ENCODE data around the gene SPAAR.

SPAAR gene

GRCh38 chr9:35923598-35923926, 14.3 kb downstream of the SPAAR start:
- Histone ChIP-seq H3K27me3 (ENCODE audit: insufficient read depth, low read length, poor library complexity) (no peaks in the 10 kb centered on the region), H3K9ac (ENCODE audit: low read depth, low read length) (no peak overlapping the region), H3K4me1 (ENCODE audit: insufficient read depth, low read length) (no peaks in the 10 kb centered on the region), H3K79me2 (ENCODE audit: insufficient read depth, low read length) (no peaks in the 10 kb centered on the region), H4K20me1 (ENCODE audit: insufficient read depth, low read length) (no peaks in the 10 kb centered on the region), H3K4me3 (ENCODE audit: low read depth in 1 of 2, low read length in 2 of 2) (no peak overlapping the region), H2AFZ (ENCODE audit: low read depth, low read length) (no peak overlapping the region), H3K36me3 (ENCODE audit: insufficient read depth, low read length) (no peaks in the 10 kb centered on the region), H3K4me2 (ENCODE audit: insufficient read depth, low read length) (no peak overlapping the region), H3K9me3 (ENCODE audit: insufficient read depth, low read length, severe bottlenecking) (no peaks in the 10 kb centered on the region), H3K27ac (ENCODE audit: low read length) (no peak overlapping the region)
- ATAC-seq (ENCODE audit: insufficient read depth, low read depth) (no peak), DNase-seq (no peak)
- TF ChIP-seq, protein P1, sequence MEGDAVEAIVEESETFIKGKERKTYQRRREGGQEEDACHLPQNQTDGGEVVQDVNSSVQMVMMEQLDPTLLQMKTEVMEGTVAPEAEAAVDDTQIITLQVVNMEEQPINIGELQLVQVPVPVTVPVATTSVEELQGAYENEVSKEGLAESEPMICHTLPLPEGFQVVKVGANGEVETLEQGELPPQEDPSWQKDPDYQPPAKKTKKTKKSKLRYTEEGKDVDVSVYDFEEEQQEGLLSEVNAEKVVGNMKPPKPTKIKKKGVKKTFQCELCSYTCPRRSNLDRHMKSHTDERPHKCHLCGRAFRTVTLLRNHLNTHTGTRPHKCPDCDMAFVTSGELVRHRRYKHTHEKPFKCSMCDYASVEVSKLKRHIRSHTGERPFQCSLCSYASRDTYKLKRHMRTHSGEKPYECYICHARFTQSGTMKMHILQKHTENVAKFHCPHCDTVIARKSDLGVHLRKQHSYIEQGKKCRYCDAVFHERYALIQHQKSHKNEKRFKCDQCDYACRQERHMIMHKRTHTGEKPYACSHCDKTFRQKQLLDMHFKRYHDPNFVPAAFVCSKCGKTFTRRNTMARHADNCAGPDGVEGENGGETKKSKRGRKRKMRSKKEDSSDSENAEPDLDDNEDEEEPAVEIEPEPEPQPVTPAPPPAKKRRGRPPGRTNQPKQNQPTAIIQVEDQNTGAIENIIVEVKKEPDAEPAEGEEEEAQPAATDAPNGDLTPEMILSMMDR (IDR thresholded peaks at IDR 0.05; ENCODE audit: borderline replicate concordance, extremely low read depth, low read length, poor library complexity, severe bottlenecking): no peak
- TF ChIP-seq EZH2 (IDR thresholded peaks at IDR 0.05; ENCODE audit: borderline replicate concordance, low read depth, low read length, severe bottlenecking): no peak

- no peaks in the 10 kb centered on the region for H3K79me2 ChIP-seq (ENCODE audit: insufficient read depth, low read length)
- H3K4me2 ChIP-seq (ENCODE audit: insufficient read depth, low read length): no peak overlapping the region
- no peak overlapping the region for H3K27ac ChIP-seq (ENCODE audit: low read length)
- H3K36me3 ChIP-seq (ENCODE audit: insufficient read depth, low read length): no peaks in the 10 kb centered on the region
- H3K4me3 ChIP-seq (ENCODE audit: low read depth in 1 of 2, low read length in 2 of 2): no peak overlapping the region
- no peak overlapping the region for H3K9ac ChIP-seq (ENCODE audit: low read depth, low read length)
- H2AFZ ChIP-seq (ENCODE audit: low read depth, low read length): no peak overlapping the region
- H3K4me1 ChIP-seq (ENCODE audit: insufficient read depth, low read length): no peaks in the 10 kb centered on the region
- H3K27me3 ChIP-seq (ENCODE audit: insufficient read depth, low read length, poor library complexity): no peaks in the 10 kb centered on the region
- no peaks in the 10 kb centered on the region for H3K9me3 ChIP-seq (ENCODE audit: insufficient read depth, low read length, severe bottlenecking)
- ATAC-seq (ENCODE audit: insufficient read depth, low read depth): no peak
- no peak for TF ChIP-seq EZH2 (IDR thresholded peaks at IDR 0.05; ENCODE audit: borderline replicate concordance, low read depth, low read length, severe bottlenecking)
- TF ChIP-seq, protein P1 (IDR thresholded peaks at IDR 0.05; ENCODE audit: borderline replicate concordance, extremely low read depth, low read length, poor library complexity, severe bottlenecking): no peak
- no peaks in the 10 kb centered on the region for H4K20me1 ChIP-seq (ENCODE audit: insufficient read depth, low read length)
- no peak for DNase-seq
These were observed 14.9 kb downstream of the SPAAR start for GRCh38 chr9:35923927-35924763.

DNA sequence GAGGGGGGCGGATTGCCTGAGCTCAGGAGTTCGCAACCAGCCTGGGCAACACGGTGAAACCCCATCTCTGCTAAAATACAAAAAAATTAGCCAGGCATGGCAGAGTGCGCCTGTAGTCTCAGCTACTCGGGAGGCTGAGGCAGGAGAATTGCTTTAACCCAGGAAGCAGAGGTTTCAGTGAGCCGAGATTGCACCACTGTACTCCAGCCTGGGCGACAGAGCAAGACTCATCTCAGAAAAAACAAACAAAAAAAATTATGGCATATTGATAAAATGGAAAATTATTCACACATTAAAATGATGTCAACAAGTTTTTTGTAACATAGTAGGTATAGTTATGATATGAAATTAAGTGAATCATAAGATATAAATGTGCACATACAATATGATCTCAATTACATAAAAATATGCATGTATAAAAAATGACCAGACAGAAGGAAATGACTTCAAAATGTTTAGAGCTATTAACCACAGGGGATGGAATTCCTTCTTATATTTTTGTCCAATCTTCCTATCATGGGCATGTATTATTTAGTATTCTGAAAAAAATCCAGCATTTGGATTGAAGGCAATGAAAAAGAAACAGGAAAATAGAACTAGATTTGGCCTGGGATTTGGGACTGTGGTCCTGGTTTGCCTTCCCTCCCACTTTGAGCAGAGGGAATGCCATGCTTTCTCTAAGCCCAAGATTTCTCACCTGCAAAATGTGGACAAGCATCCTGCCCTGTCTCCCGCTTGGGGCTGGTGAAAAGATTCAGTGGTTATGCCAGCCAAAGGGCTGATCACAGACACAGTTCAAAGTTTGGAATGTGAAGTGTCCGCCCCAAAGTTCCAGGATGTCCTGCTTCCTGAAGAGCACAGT, 19.5 kb downstream of the SPAAR start:
- DNase-seq (no peak), ATAC-seq (ENCODE audit: insufficient read depth, low read depth) (no peak)
- no peaks in the 10 kb centered on the region for H3K9me3 ChIP-seq (ENCODE audit: insufficient read depth, low read length, severe bottlenecking)
- no peak overlapping the region for H3K4me3 ChIP-seq (ENCODE audit: low read depth in 1 of 2, low read length in 2 of 2)
- peaks cover 8% of the 10 kb centered on the region; the same call in 1 of the 2 replicates for H3K4me1 ChIP-seq (ENCODE audit: insufficient read depth, low read length)
- no peaks in the 10 kb centered on the region for H4K20me1 ChIP-seq (ENCODE audit: insufficient read depth, low read length)
- no peaks in the 10 kb centered on the region for H3K36me3 ChIP-seq (ENCODE audit: insufficient read depth, low read length)
- H3K79me2 ChIP-seq (ENCODE audit: insufficient read depth, low read length): no peaks in the 10 kb centered on the region
- H3K27me3 ChIP-seq (ENCODE audit: insufficient read depth, low read length, poor library complexity): no peaks in the 10 kb centered on the region
- no peak overlapping the region for H3K9ac ChIP-seq (ENCODE audit: low read depth, low read length)
- H2AFZ ChIP-seq (ENCODE audit: low read depth, low read length): no peak overlapping the region
- no peak overlapping the region for H3K27ac ChIP-seq (ENCODE audit: low read length)
- no peak overlapping the region for H3K4me2 ChIP-seq (ENCODE audit: insufficient read depth, low read length)
- TF ChIP-seq, protein P1 (IDR thresholded peaks at IDR 0.05; ENCODE audit: borderline replicate concordance, extremely low read depth, low read length, poor library complexity, severe bottlenecking): no peak
- TF ChIP-seq EZH2 (IDR thresholded peaks at IDR 0.05; ENCODE audit: borderline replicate concordance, low read depth, low read length, severe bottlenecking): no peak
